Upper lobe of left lung (tissue), 4 donors: ENCODE data around the gene AKNA.
"Not testable (repeated sequence)": the region's sequence is repeated elsewhere in the genome, so short reads cannot be mapped to it uniquely, and the experiment has no call there.

Source experiments
- CTCF ChIP-seq, 6 experiments: fragments of 450-650 bp in 4 of 6; fragments of 200-600 bp in 2 of 6; sonication (generic) in 2 of 6; IDR thresholded peaks; one replicate each; pipeline ENCODE4 v1.5.1; 2016 to 2019; ENCODE audit warnings: antibody characterized with exemption in 6 of 6
- EP300 ChIP-seq, 4 donors: sonication (generic); formaldehyde crosslinking; IDR thresholded peaks; one replicate each; pipeline ENCODE4 v1.5.1; 2017; ENCODE audit warnings: antibody characterized with exemption in 4 of 4, control low read depth in 2 of 4
- POLR2AphosphoS5 ChIP-seq, 2 donors: sonication (generic); formaldehyde crosslinking; IDR thresholded peaks; one replicate each; pipeline ENCODE4 v1.5.1; 2017; ENCODE audit warnings: antibody characterized with exemption in 2 of 2

GRCh38 chr9:114332474-114333040, 55.2 kb downstream of the AKNA start:
- TF ChIP-seq CTCF, EP300, POLR2AphosphoS5 (IDR thresholded peaks at IDR 0.05): not testable (repeated sequence)
